GM18951 (cell line): ENCODE data around the gene ARAP1.
A peak's percentile ranks its signal among the peaks of the same experiment; 100 is the strongest.
"Not testable (repeated sequence)": the region's sequence is repeated elsewhere in the genome, so short reads cannot be mapped to it uniquely, and the experiment has no call there.

Source experiments
- POLR2A ChIP-seq: IDR thresholded peaks from 4 replicates; pipeline ENCODE4 v1.6.1; 2011; ENCODE audit warnings: mild to moderate bottlenecking; ENCODE audit not compliant: insufficient read length, insufficient read depth; ENCODE audit errors: extremely low read depth
- in situ Hi-C: fragments of 300-500 bp; cut with MboI; formaldehyde crosslinking; loops from one replicate; pipeline ENCODE4 v1.12.0; 2022; ENCODE audit warnings: low sequenced_read_pairs, mixed read lengths, inconsistent platforms; ENCODE audit not compliant: unreplicated experiment

The ARAP1 gene

GRCh38 chr11:72752088-72752914, at the start of gene ARAP1:
ARAP1 (minus strand) TSS chr11:72752408; CDS start chr11:72727128, 25,280 bp downstream.
- TF ChIP-seq POLR2A = peak; percentile 62
- in situ Hi-C loops = no loop called here

- in situ Hi-C loops = loop anchor here (5.0 kb wide), 1 partner anchor 72 kb away; no protein-coding TSS in a partner anchor
- no peak for TF ChIP-seq POLR2A
Observed at GRCh38 chr11:72799441-72799840, 47.2 kb upstream of the ARAP1 start.

GRCh38 chr11:72798361-72798760, 46.2 kb upstream of the ARAP1 start:
- in situ Hi-C loops = loop anchor here (5.0 kb wide), 1 partner anchor 71 kb away; no protein-coding TSS in a partner anchor
- no peak for TF ChIP-seq POLR2A

- in situ Hi-C loops = no loop called here
- peak; percentile 69 for TF ChIP-seq POLR2A
Observed at GRCh38 chr11:72793425-72794367, 41.5 kb upstream of the ARAP1 start, which contains the start of gene STARD10. STARD10 (minus strand) TSS chr11:72794047; CDS start chr11:72781181, 12,866 bp downstream.

GRCh38 chr11:72793076-72793424, 40.8 kb upstream of the ARAP1 start:
- in situ Hi-C loops = no loop called here
- no peak for TF ChIP-seq POLR2A

GRCh38 chr11:72792437-72793021, 40.3 kb upstream of the ARAP1 start:
- TF ChIP-seq POLR2A = no peak
- in situ Hi-C loops = no loop called here

- in situ Hi-C loops = not testable (repeated sequence)
Observed at GRCh38 chr11:72791228-72791627, 39.0 kb upstream of the ARAP1 start.

- no peak for TF ChIP-seq POLR2A
- in situ Hi-C loops = no loop called here
Observed at GRCh38 chr11:72789493-72790131, 37.4 kb upstream of the ARAP1 start.

- in situ Hi-C loops = no loop called here
- no peak for TF ChIP-seq POLR2A
Observed at GRCh38 chr11:72788241-72788640, 36.0 kb upstream of the ARAP1 start.

- in situ Hi-C loops = no loop called here
- peak; percentile 18 for TF ChIP-seq POLR2A
Observed at GRCh38 chr11:72787216-72788104, 35.3 kb upstream of the ARAP1 start.

GRCh38 chr11:72786305-72787215, 34.4 kb upstream of the ARAP1 start:
- TF ChIP-seq POLR2A = no peak
- in situ Hi-C loops = no loop called here
